Panc1 (cell line): ENCODE measurements around the gene SOX12. TPM values are rescaled to one million over a fixed set of nuclear protein-coding genes. Genes with fewer than 3 reads are reported as not detected.

Experiments
- ATAC-seq: fragments of 200-7000 bp; cut with Tn5 transposase; 2 replicates; pipeline ENCODE4 v1.9.1; 2020; ENCODE audit warnings: mild to moderate bottlenecking, moderate library complexity
- BruUV-seq: library from RNA; stranded (reverse); fragments of 400-500 nt; replicated peaks from 2 replicates; lab custom pipeline; 2021; lab: Mats Ljungman, UMichigan
- CTCF ChIA-PET: fragments of 300-600 bp; sonication (Branson Sonifier 250); formaldehyde crosslinking; loops from one replicate; lab custom pipeline; 2022; ENCODE audit warnings: antibody characterized with exemption; lab: Charles Lee
- POLR2A ChIA-PET: fragments of 300-600 bp; sonication (Branson Sonifier 250); formaldehyde crosslinking; loops from one replicate; lab custom pipeline; 2022; ENCODE audit warnings: antibody characterized with exemption; lab: Charles Lee
- DNase-seq: peaks from one replicate; pipeline ENCODE4 v3.0.0-alpha.2; 2010; ENCODE audit warnings: low read depth, low spot score
- H3K27ac ChIP-seq: 2 replicates; pipeline ENCODE4 v1.5.1; 2011; ENCODE audit warnings: mild to moderate bottlenecking, low read length, inconsistent platforms
- H3K27me3 ChIP-seq: fragments of 200-500 bp; sonication (Bioruptor generic); 2 replicates; pipeline ENCODE4 v1.6.0; 2014; ENCODE audit warnings: low read length, inconsistent platforms; ENCODE audit not compliant: control insufficient read depth, insufficient read depth
- H3K36me3 ChIP-seq: fragments of 200-500 bp; sonication (Bioruptor generic); 2 replicates; pipeline ENCODE4 v1.5.1; 2014; ENCODE audit warnings: inconsistent platforms, mild to moderate bottlenecking, low read length, moderate library complexity; ENCODE audit not compliant: control insufficient read depth, insufficient read depth
- H3K4me1 ChIP-seq: 2 replicates; pipeline ENCODE4 v1.5.1; 2011; ENCODE audit warnings: inconsistent platforms, mild to moderate bottlenecking, low read length, moderate library complexity; ENCODE audit not compliant: control insufficient read depth, insufficient read depth
- H3K4me3 ChIP-seq, 2 experiments: 2 replicates each; pipeline ENCODE4 v1.5.1; 2011 to 2012; ENCODE audit warnings: low read depth in 2 of 2, low read length in 2 of 2, mild to moderate bottlenecking in 2 of 2, inconsistent platforms in 1 of 2, moderate library complexity in 1 of 2
- H3K9me3 ChIP-seq: fragments of 200-500 bp; sonication (Bioruptor generic); 2 replicates; pipeline ENCODE4 v1.5.1; 2014; ENCODE audit warnings: low read depth, mild to moderate bottlenecking, inconsistent platforms, low read length, moderate library complexity; ENCODE audit not compliant: control insufficient read depth, insufficient read depth
- POLR2AphosphoS5 ChIP-seq: IDR thresholded peaks from 2 replicates; pipeline ENCODE4 v1.6.1; 2012; ENCODE audit warnings: mild to moderate bottlenecking, low read depth, low read length, moderate library complexity
- SIN3A ChIP-seq: IDR thresholded peaks from 2 replicates; pipeline ENCODE4 v1.6.1; 2012; ENCODE audit warnings: low read depth, mild to moderate bottlenecking, low read length, moderate library complexity, borderline replicate concordance; ENCODE audit not compliant: insufficient read depth
- TCF7L2 ChIP-seq: IDR thresholded peaks from 2 replicates; pipeline ENCODE4 v1.6.1; 2011; ENCODE audit warnings: mild to moderate bottlenecking, low read depth, low read length, inconsistent platforms
- in situ Hi-C: cut with HindIII; loops from 2 replicates; pipeline ENCODE4 v1.10.0; 2016; ENCODE audit warnings: low sequenced_read_pairs, low pct_unique_long_range_greater_than_20kb
- intact Hi-C: fragments of 100-400 bp; cut with micrococcal nuclease; formaldehyde crosslinking; loops from one replicate; pipeline ENCODE4 v1.10.0; 2022; ENCODE audit not compliant: unreplicated experiment
- total RNA-seq: library from RNA; stranded (reverse); gene quantifications from one replicate; pipeline ENCODE4 v1.2.1, GENCODE V29; 2021; ENCODE audit not compliant: unreplicated experiment
- TF ChIP-seq, protein P1 (sequence below): fragments of 450-650 bp; IDR thresholded peaks from 2 replicates; pipeline ENCODE4 v1.5.1; 2017; ENCODE audit warnings: mild to moderate bottlenecking
- TF ChIP-seq, protein P2 (sequence below), 2 experiments: IDR thresholded peaks; 2 replicates each; pipeline ENCODE4 v1.6.1; 2011 to 2012; ENCODE audit warnings: low read depth in 2 of 2, control low read depth in 1 of 2, low read length in 1 of 2, mild to moderate bottlenecking in 1 of 2, moderate library complexity in 1 of 2; ENCODE audit not compliant: insufficient read depth in 1 of 2

Gene SOX12
- total RNA-seq, 1 experiment from 2014 or later = 48.6 TPM

DNA sequence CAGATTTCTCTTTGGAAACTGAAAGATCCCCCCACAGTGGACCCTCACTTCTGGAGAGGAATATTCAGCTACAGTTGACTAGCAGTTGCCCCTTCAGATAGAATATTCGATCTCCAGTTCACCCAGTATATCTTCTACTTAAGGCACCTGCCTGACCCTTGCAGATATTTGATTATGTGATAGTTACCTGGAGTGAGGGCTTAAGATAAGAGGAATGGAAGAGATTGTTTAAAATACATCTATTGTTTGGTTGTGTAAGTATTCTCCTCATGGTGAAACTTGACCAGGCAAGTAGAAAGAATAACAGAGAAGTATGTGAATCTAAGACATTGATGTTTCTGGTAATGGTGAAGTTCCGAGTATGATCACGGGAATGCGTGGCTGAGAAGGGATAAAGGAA is 29.5 kb upstream of the SOX12 start:
- no peaks in the 10 kb centered on the region for H3K9me3 ChIP-seq
- in situ Hi-C loops = no loop called here
- no peaks in the 10 kb centered on the region for H3K27me3 ChIP-seq
- H3K36me3 ChIP-seq = peaks cover 8% of the 10 kb centered on the region; the same call in 1 of the 2 replicates
- TF ChIP-seq SIN3A (no peak), TCF7L2 (no peak)
- no peak overlapping the region for H3K4me3 ChIP-seq
- no peak for DNase-seq
- ChIA-PET CTCF (no interaction called here), POLR2A (no interaction called here)
- no peak for ATAC-seq
- peak overlapping the region; percentile 49; the same call in 1 of the 2 replicates for H3K27ac ChIP-seq
- peaks cover 31% of the 10 kb centered on the region for H3K4me1 ChIP-seq
- intact Hi-C loops = no loop called here
- BruUV-seq = no TSS peak

DNA sequence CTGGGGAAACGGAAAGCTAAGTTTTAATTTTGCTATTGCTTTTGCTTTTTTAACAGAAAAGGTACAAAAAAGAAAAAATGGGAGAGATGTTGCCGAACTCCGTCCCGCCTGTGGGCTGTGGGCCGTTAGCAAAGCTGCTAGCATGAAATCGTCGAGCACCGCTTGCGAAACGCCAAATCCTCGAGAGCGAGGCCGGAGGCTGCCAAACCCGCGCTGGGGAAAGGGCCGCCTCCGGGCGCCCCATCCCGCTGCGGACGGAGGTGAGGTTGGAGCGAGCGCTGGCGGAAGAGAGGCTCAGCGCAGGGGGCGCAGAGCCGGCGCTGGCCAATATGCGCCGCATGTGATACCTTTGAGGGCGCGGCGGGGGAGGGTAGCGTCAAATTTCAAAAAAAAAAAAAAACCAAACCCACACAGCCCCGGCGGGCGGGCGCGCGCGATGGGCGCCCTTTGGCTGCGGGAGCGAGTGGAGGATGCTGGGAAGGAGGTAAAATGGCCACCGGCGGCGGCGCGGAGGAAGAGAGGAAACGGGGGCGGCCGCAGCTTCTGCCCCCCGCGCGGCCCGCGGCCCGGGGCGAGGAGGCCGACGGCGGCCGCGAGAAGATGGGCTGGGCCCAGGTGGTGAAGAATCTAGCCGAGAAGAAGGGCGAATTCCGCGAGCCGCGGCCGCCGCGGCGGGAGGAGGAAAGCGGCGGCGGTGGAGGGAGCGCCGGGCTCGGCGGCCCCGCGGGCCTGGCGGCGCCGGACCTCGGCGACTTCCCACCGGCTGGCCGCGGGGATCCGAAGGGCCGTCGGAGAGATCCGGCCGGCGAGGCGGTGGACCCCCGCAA is 28.0 kb upstream of the SOX12 start, which contains the start of gene ZCCHC3:
ZCCHC3 (plus strand) TSS at position 473 of the 827 bp plus-strand sequence; CDS start at position 490, 17 bp downstream.
- DNase-seq (no peak), ATAC-seq (peak; percentile 84)
- Histone ChIP-seq H3K27ac (peak within 1 kb of the TSS; percentile 92), H3K4me3 (peak within 1 kb of the TSS; percentile 77 to 94), H3K36me3 (peaks cover 8% of the 10 kb centered on the region; the same call in 1 of the 2 replicates), H3K4me1 (peaks cover 26% of the 10 kb centered on the region), H3K27me3 (no peaks in the 10 kb centered on the region), H3K9me3 (no peaks in the 10 kb centered on the region)
- CTCF ChIA-PET = no interaction called here
- intact Hi-C loops = no loop called here
- peak; percentile 88 for TF ChIP-seq POLR2AphosphoS5
- TF ChIP-seq, protein P1, sequence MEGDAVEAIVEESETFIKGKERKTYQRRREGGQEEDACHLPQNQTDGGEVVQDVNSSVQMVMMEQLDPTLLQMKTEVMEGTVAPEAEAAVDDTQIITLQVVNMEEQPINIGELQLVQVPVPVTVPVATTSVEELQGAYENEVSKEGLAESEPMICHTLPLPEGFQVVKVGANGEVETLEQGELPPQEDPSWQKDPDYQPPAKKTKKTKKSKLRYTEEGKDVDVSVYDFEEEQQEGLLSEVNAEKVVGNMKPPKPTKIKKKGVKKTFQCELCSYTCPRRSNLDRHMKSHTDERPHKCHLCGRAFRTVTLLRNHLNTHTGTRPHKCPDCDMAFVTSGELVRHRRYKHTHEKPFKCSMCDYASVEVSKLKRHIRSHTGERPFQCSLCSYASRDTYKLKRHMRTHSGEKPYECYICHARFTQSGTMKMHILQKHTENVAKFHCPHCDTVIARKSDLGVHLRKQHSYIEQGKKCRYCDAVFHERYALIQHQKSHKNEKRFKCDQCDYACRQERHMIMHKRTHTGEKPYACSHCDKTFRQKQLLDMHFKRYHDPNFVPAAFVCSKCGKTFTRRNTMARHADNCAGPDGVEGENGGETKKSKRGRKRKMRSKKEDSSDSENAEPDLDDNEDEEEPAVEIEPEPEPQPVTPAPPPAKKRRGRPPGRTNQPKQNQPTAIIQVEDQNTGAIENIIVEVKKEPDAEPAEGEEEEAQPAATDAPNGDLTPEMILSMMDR = no peak; the same call in 1 of the 2 replicates
- peak; percentile 92 for TF ChIP-seq TCF7L2
- TF ChIP-seq, protein P2, sequence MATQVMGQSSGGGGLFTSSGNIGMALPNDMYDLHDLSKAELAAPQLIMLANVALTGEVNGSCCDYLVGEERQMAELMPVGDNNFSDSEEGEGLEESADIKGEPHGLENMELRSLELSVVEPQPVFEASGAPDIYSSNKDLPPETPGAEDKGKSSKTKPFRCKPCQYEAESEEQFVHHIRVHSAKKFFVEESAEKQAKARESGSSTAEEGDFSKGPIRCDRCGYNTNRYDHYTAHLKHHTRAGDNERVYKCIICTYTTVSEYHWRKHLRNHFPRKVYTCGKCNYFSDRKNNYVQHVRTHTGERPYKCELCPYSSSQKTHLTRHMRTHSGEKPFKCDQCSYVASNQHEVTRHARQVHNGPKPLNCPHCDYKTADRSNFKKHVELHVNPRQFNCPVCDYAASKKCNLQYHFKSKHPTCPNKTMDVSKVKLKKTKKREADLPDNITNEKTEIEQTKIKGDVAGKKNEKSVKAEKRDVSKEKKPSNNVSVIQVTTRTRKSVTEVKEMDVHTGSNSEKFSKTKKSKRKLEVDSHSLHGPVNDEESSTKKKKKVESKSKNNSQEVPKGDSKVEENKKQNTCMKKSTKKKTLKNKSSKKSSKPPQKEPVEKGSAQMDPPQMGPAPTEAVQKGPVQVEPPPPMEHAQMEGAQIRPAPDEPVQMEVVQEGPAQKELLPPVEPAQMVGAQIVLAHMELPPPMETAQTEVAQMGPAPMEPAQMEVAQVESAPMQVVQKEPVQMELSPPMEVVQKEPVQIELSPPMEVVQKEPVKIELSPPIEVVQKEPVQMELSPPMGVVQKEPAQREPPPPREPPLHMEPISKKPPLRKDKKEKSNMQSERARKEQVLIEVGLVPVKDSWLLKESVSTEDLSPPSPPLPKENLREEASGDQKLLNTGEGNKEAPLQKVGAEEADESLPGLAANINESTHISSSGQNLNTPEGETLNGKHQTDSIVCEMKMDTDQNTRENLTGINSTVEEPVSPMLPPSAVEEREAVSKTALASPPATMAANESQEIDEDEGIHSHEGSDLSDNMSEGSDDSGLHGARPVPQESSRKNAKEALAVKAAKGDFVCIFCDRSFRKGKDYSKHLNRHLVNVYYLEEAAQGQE (IDR thresholded peaks at IDR 0.05; ENCODE audit: insufficient read depth in 1 of 2, low read depth in 2 of 2, low read length in 1 of 2) = 0 out of 4 replicates have a peak, but pooled peaks of 1 of the 2 experiments have one; percentile 21
- no peak; the same call in 1 of the 2 replicates for TF ChIP-seq SIN3A
- BruUV-seq = TSS peak; percentile 95
- in situ Hi-C loops = no loop called here
- POLR2A ChIA-PET = no interaction called here
